Measurements from ENCODE around the gene TECPR1.

- no peak for TF ChIP-seq CTCF (IDR thresholded peaks at IDR 0.05)
- TF ChIP-seq EZH2 (IDR thresholded peaks at IDR 0.05; ENCODE audit: borderline replicate concordance, insufficient read depth, low read depth, low read length, poor library complexity, severe bottlenecking), result no peak
Measured at GRCh38 chr7:98171449-98171848, 80.6 kb downstream of the TECPR1 start.

All from B cell (primary cell).